Measurements from ENCODE around the gene RHBDL1. TPM values are rescaled to one million over a fixed set of nuclear protein-coding genes. Genes with fewer than 3 reads are reported as not detected.

Gene RHBDL1
- polyA plus RNA-seq, 1 donor from 2014 or later: 7.2 TPM

- H4K20me1 ChIP-seq (ENCODE audit: insufficient read depth): no peaks in the 10 kb centered on the region
- H3K4me2 ChIP-seq (ENCODE audit: low read length): no peak overlapping the region
- no peak overlapping the region for H3K9ac ChIP-seq (ENCODE audit: low read length)
- H3F3A ChIP-seq (ENCODE audit: insufficient read depth, low read length, poor library complexity, severe bottlenecking): no peaks in the 10 kb centered on the region
- no peaks in the 10 kb centered on the region for H3K9me2 ChIP-seq (ENCODE audit: insufficient read depth, low read length)
- H3K4me3 ChIP-seq (ENCODE audit: low read length): no peak overlapping the region
- H2AFZ ChIP-seq (ENCODE audit: low read depth, low read length): no peak overlapping the region
- no peaks in the 10 kb centered on the region for H3K27me3 ChIP-seq (ENCODE audit: insufficient read depth, low read depth, low read length)
- no peaks in the 10 kb centered on the region for H3K9me3 ChIP-seq (ENCODE audit: low read length)
- H3K27ac ChIP-seq (ENCODE audit: low read length): no peak overlapping the region
- no peaks in the 10 kb centered on the region for H3K79me2 ChIP-seq (replicated peaks; ENCODE audit: insufficient read depth, low read length)
- no peaks in the 10 kb centered on the region for H3K36me3 ChIP-seq (ENCODE audit: insufficient read depth, low read length)
- TF ChIP-seq EP300 (conservative IDR thresholded peaks at IDR 0.05; ENCODE audit: poor library complexity, severe bottlenecking) (no peak), SMC3 (conservative IDR thresholded peaks at IDR 0.05; ENCODE audit: poor library complexity) (no peak), CTCF (IDR thresholded peaks at IDR 0.05; ENCODE audit: poor library complexity, severe bottlenecking) (no peak), RAD21 (conservative IDR thresholded peaks at IDR 0.05) (no peak), MXI1 (conservative IDR thresholded peaks at IDR 0.05; ENCODE audit: poor library complexity, severe bottlenecking) (no peak), REST (IDR thresholded peaks at IDR 0.05; ENCODE audit: borderline replicate concordance) (no peak), POLR2AphosphoS5 (IDR thresholded peaks at IDR 0.05) (no peak), TAF1 (IDR thresholded peaks at IDR 0.05; ENCODE audit: low read depth) (no peak), EZH2 (IDR thresholded peaks at IDR 0.05; ENCODE audit: borderline replicate concordance, insufficient read depth, low read length, poor library complexity, severe bottlenecking) (no peak)
These were observed 45.6 kb upstream of the RHBDL1 start for GRCh38 chr16:629833-630248.

- no peaks in the 10 kb centered on the region for H3K27me3 ChIP-seq (ENCODE audit: insufficient read depth, low read depth, low read length)
- no peaks in the 10 kb centered on the region for H3K9me3 ChIP-seq (ENCODE audit: low read length)
- H3K36me3 ChIP-seq (ENCODE audit: insufficient read depth, low read length): no peaks in the 10 kb centered on the region
- H2AFZ ChIP-seq (ENCODE audit: low read depth, low read length): no peak overlapping the region
- H3K4me3 ChIP-seq (ENCODE audit: low read length): no peak overlapping the region
- no peaks in the 10 kb centered on the region for H3K79me2 ChIP-seq (replicated peaks; ENCODE audit: insufficient read depth, low read length)
- TF ChIP-seq EP300 (conservative IDR thresholded peaks at IDR 0.05; ENCODE audit: poor library complexity, severe bottlenecking) (no peak), EZH2 (IDR thresholded peaks at IDR 0.05; ENCODE audit: borderline replicate concordance, insufficient read depth, low read length, poor library complexity, severe bottlenecking) (no peak), POLR2AphosphoS5 (IDR thresholded peaks at IDR 0.05) (no peak), TAF1 (IDR thresholded peaks at IDR 0.05; ENCODE audit: low read depth) (no peak), REST (IDR thresholded peaks at IDR 0.05; ENCODE audit: borderline replicate concordance) (no peak), CTCF (IDR thresholded peaks at IDR 0.05; ENCODE audit: poor library complexity, severe bottlenecking) (no peak), MXI1 (conservative IDR thresholded peaks at IDR 0.05; ENCODE audit: poor library complexity, severe bottlenecking) (no peak)
- H3K4me2 ChIP-seq (ENCODE audit: low read length): no peak overlapping the region
- H3K9ac ChIP-seq (ENCODE audit: low read length): no peak overlapping the region
- H3K27ac ChIP-seq (ENCODE audit: low read length): no peak overlapping the region
- no peaks in the 10 kb centered on the region for H3K9me2 ChIP-seq (ENCODE audit: insufficient read depth, low read length)
- no peaks in the 10 kb centered on the region for H3F3A ChIP-seq (ENCODE audit: insufficient read depth, low read length, poor library complexity, severe bottlenecking)
- no peaks in the 10 kb centered on the region for H4K20me1 ChIP-seq (ENCODE audit: insufficient read depth)
These were observed 45.1 kb upstream of the RHBDL1 start for GRCh38 chr16:630249-630814.
